ENCODE measurements around the gene FAM170B.

GRCh38 chr10:49158915-49159314 is 25.1 kb upstream of the FAM170B start:
- TF ChIP-seq NFIC (IDR thresholded peaks at IDR 0.05; ENCODE audit: borderline replicate concordance), result no peak
- no peak for TF ChIP-seq TAF1 (IDR thresholded peaks at IDR 0.05; ENCODE audit: borderline replicate concordance, low read depth, low read length)
- no peak for TF ChIP-seq USF1 (IDR thresholded peaks at IDR 0.05; ENCODE audit: borderline replicate concordance, low read depth)
- TF ChIP-seq YY1 (IDR thresholded peaks at IDR 0.05; ENCODE audit: low read depth), result no peak
- no peak for TF ChIP-seq CTCF (IDR thresholded peaks at IDR 0.05)
- TF ChIP-seq PBX3 (IDR thresholded peaks at IDR 0.05), result no peak
- no peak for TF ChIP-seq REST (IDR thresholded peaks at IDR 0.05; ENCODE audit: low read depth, low read length)
- no peak for TF ChIP-seq FOXM1 (IDR thresholded peaks at IDR 0.05; ENCODE audit: low read depth)
- TF ChIP-seq EZH2phosphoT487 (IDR thresholded peaks at IDR 0.05; ENCODE audit: borderline replicate concordance, low read depth), result no peak
- no peak for TF ChIP-seq MAX (IDR thresholded peaks at IDR 0.05; ENCODE audit: low read depth)

Data from SK-N-SH (cell line).